H1 (cell line): ENCODE results near the gene ABCB10. TPM values are rescaled to one million over a fixed set of nuclear protein-coding genes. Genes with fewer than 3 reads are reported as not detected.

Experiments
- BRCA1 ChIP-seq: IDR thresholded peaks from 2 replicates; pipeline ENCODE4 v1.6.1; 2012; ENCODE audit warnings: low read depth, low read length, improper control_type of control experiment
- CHD1 ChIP-seq: IDR thresholded peaks from 2 replicates; pipeline ENCODE4 v1.6.1; 2012; ENCODE audit warnings: low read depth, low read length, improper control_type of control experiment
- SIN3A ChIP-seq, 2 experiments: IDR thresholded peaks in 1 of 2; conservative IDR thresholded peaks in 1 of 2; 2 replicates each; pipeline ENCODE4 v1.6.1; 2011 to 2012; ENCODE audit warnings: low read length in 2 of 2, improper control_type of control experiment in 1 of 2, low read depth in 1 of 2, mild to moderate bottlenecking in 1 of 2
- USF2 ChIP-seq: IDR thresholded peaks from 2 replicates; pipeline ENCODE4 v1.6.1; 2011; ENCODE audit warnings: low read length, improper control_type of control experiment
- polyA plus RNA-seq, 7 experiments: library from polyadenylated mRNA; depleted of rRNA in 3 of 7; stranded (reverse) in 5 of 7; unstranded in 2 of 7; fragments of >200 nt in 5 of 7; fragments of 200-250 nt in 2 of 7; gene quantifications; 1 replicate in 5 of 7; 2 replicates in 1 of 7; 4 replicates in 1 of 7; pipeline versions ENCODE4 v1.2.1 to v1.2.3, GENCODE V29; 2011 to 2013; ENCODE audit warnings: missing spikeins in 2 of 7, mixed read lengths in 2 of 7
- total RNA-seq: library from RNA; stranded (reverse); fragmentation: NEBNext Ultra II Directional; extraction: Animal tissue kit (Norgen Biotek cat#: 25700); gene quantifications from 2 replicates; pipeline ENCODE4 v1.2.1, GENCODE V29; 2021

Gene ABCB10
- total and polyA plus RNA-seq, 2 of the 8 experiments (the other 6 are each of a cell fraction or from before 2014, with no cell fraction given): 3.6 to 11.9 TPM

GRCh38 chr1:229590119-229590518, 31.6 kb upstream of the ABCB10 start (continued):
- TF ChIP-seq SIN3A (conservative IDR thresholded peaks at IDR 0.05 in 1 of 2, IDR thresholded peaks at IDR 0.05 in 1 of 2; ENCODE audit: low read depth in 1 of 2, low read length in 2 of 2) (no peak), USF2 (no peak), CHD1 (no peak), BRCA1 (no peak)
